Measurements from ENCODE around the gene APP.

- TF ChIP-seq CTCF (IDR thresholded peaks at IDR 0.05) (no peak), POLR2AphosphoS5 (IDR thresholded peaks at IDR 0.05) (no peak), POLR2A (IDR thresholded peaks at IDR 0.05) (no peak)
Observed at GRCh38 chr21:25872271-25872670, 298.3 kb downstream of the APP start.
